ENCODE data around the gene FHOD3. TPM values are rescaled to one million over a fixed set of nuclear protein-coding genes. Genes with fewer than 3 reads are reported as not detected.

FHOD3 gene
- total RNA-seq, 1 experiment from 2014 or later: 22.7 TPM

DNA sequence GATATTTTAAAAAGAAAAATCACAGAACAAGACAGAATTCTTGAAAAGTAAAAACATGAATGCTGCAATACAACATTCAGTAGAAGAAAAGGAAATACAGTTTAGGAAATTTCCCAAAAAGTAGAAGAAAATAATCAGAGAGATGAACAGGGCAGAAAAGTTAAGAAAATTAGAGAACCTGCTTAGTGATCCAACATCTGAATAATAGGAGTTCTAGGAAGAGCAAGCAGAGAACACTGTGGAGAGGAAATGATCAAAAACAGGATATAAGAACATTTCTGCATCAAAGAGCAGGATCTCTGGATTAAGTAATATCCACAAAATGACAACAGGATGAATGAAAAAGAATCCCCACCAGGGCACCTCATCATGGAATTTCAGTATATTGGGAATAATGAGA is 8.8 kb upstream of the FHOD3 start:
- in situ Hi-C loops (cut with HindIII; ENCODE audit: low pct_unique_long_range_greater_than_20kb, low sequenced_read_pairs): no loop called here
- DNase-seq (ENCODE audit: low read depth, low spot score): no peak
- Histone ChIP-seq H3K36me3 (ENCODE audit: control insufficient read depth, insufficient read depth, low read length) (no peaks in the 10 kb centered on the region), H3K9me3 (ENCODE audit: control insufficient read depth, insufficient read depth, low read depth, low read length) (0 out of 2 replicates have a peak, but pooled peaks cover 4% of the 10 kb centered on the region), H3K4me3 (ENCODE audit: low read depth in 2 of 2, low read length in 2 of 2) (no peak overlapping the region), H3K27ac (ENCODE audit: low read length) (no peak overlapping the region), H3K4me1 (ENCODE audit: control insufficient read depth, insufficient read depth, low read length) (no peaks in the 10 kb centered on the region), H3K27me3 (ENCODE audit: control insufficient read depth, insufficient read depth, low read length) (no peaks in the 10 kb centered on the region)
- ChIA-PET POLR2A (no interaction called here), CTCF (no interaction called here)
- intact Hi-C loops (cut with micrococcal nuclease; ENCODE audit: unreplicated experiment): no loop called here
- BruUV-seq (replicated peaks): no TSS peak
- TF ChIP-seq TCF7L2 (IDR thresholded peaks at IDR 0.05; ENCODE audit: low read depth, low read length) (no peak), REST (IDR thresholded peaks at IDR 0.05; ENCODE audit: insufficient read depth in 1 of 2, low read depth in 2 of 2, low read length in 1 of 2) (no peak), SIN3A (IDR thresholded peaks at IDR 0.05; ENCODE audit: borderline replicate concordance, insufficient read depth, low read depth, low read length) (no peak), POLR2AphosphoS5 (IDR thresholded peaks at IDR 0.05; ENCODE audit: low read depth, low read length) (no peak), CTCF (IDR thresholded peaks at IDR 0.05) (no peak)
- no peak for ATAC-seq

GRCh38 chr18:36294031-36294430 is 3.5 kb upstream of the FHOD3 start:
- BruUV-seq (replicated peaks): no TSS peak
- H3K27ac ChIP-seq (ENCODE audit: low read length): no peak overlapping the region
- no peak for DNase-seq (ENCODE audit: low read depth, low spot score)
- H3K27me3 ChIP-seq (ENCODE audit: control insufficient read depth, insufficient read depth, low read length): no peaks in the 10 kb centered on the region
- H3K4me1 ChIP-seq (ENCODE audit: control insufficient read depth, insufficient read depth, low read length): peaks cover 3% of the 10 kb centered on the region
- 0 out of 2 replicates have a peak, but pooled peaks cover 1% of the 10 kb centered on the region for H3K9me3 ChIP-seq (ENCODE audit: control insufficient read depth, insufficient read depth, low read depth, low read length)
- POLR2A ChIA-PET: no interaction called here
- no peak for TF ChIP-seq REST (IDR thresholded peaks at IDR 0.05; ENCODE audit: insufficient read depth in 1 of 2, low read depth in 2 of 2, low read length in 1 of 2)
- no peak for TF ChIP-seq TCF7L2 (IDR thresholded peaks at IDR 0.05; ENCODE audit: low read depth, low read length)
- no peak for TF ChIP-seq SIN3A (IDR thresholded peaks at IDR 0.05; ENCODE audit: borderline replicate concordance, insufficient read depth, low read depth, low read length)
- TF ChIP-seq CTCF (IDR thresholded peaks at IDR 0.05): no peak
- TF ChIP-seq POLR2AphosphoS5 (IDR thresholded peaks at IDR 0.05; ENCODE audit: low read depth, low read length): no peak
- intact Hi-C loops (cut with micrococcal nuclease; ENCODE audit: unreplicated experiment): no loop called here
- H3K36me3 ChIP-seq (ENCODE audit: control insufficient read depth, insufficient read depth, low read length): no peaks in the 10 kb centered on the region
- CTCF ChIA-PET: interaction anchor here (0.6 kb wide), 1 partner anchor 42 kb away, joined by 9 read pairs; no protein-coding TSS in a partner anchor
- no peak for ATAC-seq
- in situ Hi-C loops (cut with HindIII; ENCODE audit: low pct_unique_long_range_greater_than_20kb, low sequenced_read_pairs): no loop called here
- H3K4me3 ChIP-seq (ENCODE audit: low read depth in 2 of 2, low read length in 2 of 2): no peak overlapping the region

Data from Panc1 (cell line).